Stomach (tissue), 19 donors: Measurements from ENCODE around the gene KCNN2. TPM values are rescaled to one million over a fixed set of nuclear protein-coding genes. Genes with fewer than 3 reads are reported as not detected.

Experiments
- DNase-seq, 2 donors: peaks; one replicate each; pipeline versions ENCODE4 v3.0.0 to v3.0.0-alpha.2; 2013 to 2019
- H3K27ac ChIP-seq, 5 donors: fragments of 200-600 bp in 4 of 5; sonication (generic) in 4 of 5; one replicate each; pipeline ENCODE4 v1.5.1; 2013 to 2019; ENCODE audit warnings: mild to moderate bottlenecking in 1 of 5, moderate library complexity in 1 of 5
- H3K27me3 ChIP-seq, 3 donors: fragments of 200-600 bp; sonication (generic); one replicate each; pipeline ENCODE4 v1.5.1; 2017 to 2019; ENCODE audit warnings: mixed run types in 1 of 3
- H3K36me3 ChIP-seq, 4 donors: fragments of 200-600 bp; sonication (generic); 1 replicate in 3 of 4; 2 replicates in 1 of 4; pipeline ENCODE4 v1.5.1; 2016 to 2019
- H3K4me1 ChIP-seq, 4 donors: fragments of 200-600 bp; sonication (generic); one replicate each; pipeline ENCODE4 v1.5.1; 2016 to 2019
- H3K4me3 ChIP-seq, 4 donors: fragments of 200-600 bp; sonication (generic) in 3 of 4; one replicate each; pipeline ENCODE4 v1.5.1; 2016 to 2019; ENCODE audit warnings: mild to moderate bottlenecking in 1 of 4
- H3K9me3 ChIP-seq, 4 donors: fragments of 200-600 bp; sonication (generic); one replicate each; pipeline ENCODE4 v1.5.1; 2016 to 2019
- EP300 ChIP-seq: sonication (generic); formaldehyde crosslinking; IDR thresholded peaks from one replicate; pipeline ENCODE4 v1.6.1; 2017; ENCODE audit warnings: antibody characterized with exemption
- POLR2A ChIP-seq, 4 donors: fragments of 450-650 bp; IDR thresholded peaks; one replicate each; pipeline ENCODE4 v1.6.1; 2016; ENCODE audit warnings: antibody characterized with exemption in 4 of 4, control low read depth in 2 of 4, mild to moderate bottlenecking in 1 of 4, moderate library complexity in 1 of 4
- POLR2AphosphoS5 ChIP-seq, 3 donors: sonication (generic); formaldehyde crosslinking; IDR thresholded peaks; one replicate each; pipeline ENCODE4 v1.6.1; 2016; ENCODE audit warnings: antibody characterized with exemption in 3 of 3
- WGBS, 5 donors: extraction: QIAGEN DNeasy Blood & Tissue Kit in 3 of 5; methylation state at CpG; one replicate each; pipeline versions ENCODE4 v1.1.5 to v1.1.7; 2013 to 2018; 5-methylcytosine and 5-hydroxymethylcytosine counted together
- intact Hi-C: fragments of 100-400 bp; cut with DNase I; formaldehyde crosslinking; loops from one replicate; pipeline ENCODE4 v1.15.1; 2023; ENCODE audit warnings: low total_unique reads
- long read RNA-seq, 10 donors: transcript quantifications; one replicate each; lab custom pipeline, GENCODE V29; 2026
- polyA plus RNA-seq, 3 donors: library from polyadenylated mRNA; stranded (reverse); fragments of 200-250 nt; gene quantifications; one replicate each; pipeline ENCODE4 v1.2.3, GENCODE V29; 2013
- total RNA-seq, 5 donors: library from RNA; depleted of rRNA; stranded (reverse); fragments of >200 nt; gene quantifications; one replicate each; pipeline versions ENCODE4 v1.1.0 to v1.2.3, GENCODE V29; 2014 to 2016
- TF ChIP-seq, protein P1 (sequence below), 7 experiments: fragments of 450-650 bp in 4 of 7; fragments of 200-600 bp in 3 of 7; sonication (generic) in 3 of 7; IDR thresholded peaks; one replicate each; pipeline ENCODE4 v1.5.1; 2016 to 2019; ENCODE audit warnings: antibody characterized with exemption in 7 of 7, control low read depth in 2 of 7, mild to moderate bottlenecking in 1 of 7
- donor health status: healthy with polysubstance abuse.
- donor health status: Bipolar disorder and iron deficiency.
- donor health status: healthy.

KCNN2 gene
- total RNA-seq (1 to 10 TPM in 2 of 5 donors, under 1 TPM in 2, not detected in 1; 0.43 to 9.4 (median 1.6) TPM), polyA plus RNA-seq (under 1 TPM in 2 of 3 donors, not detected in 1; 0.28 to 0.92 TPM)
- long read RNA-seq, donor 1, partial matches to known transcripts: 0 of 1 reads
- long read RNA-seq, donor 1, other reads (novel, unspliced or antisense): 0 of 1 reads
- long read RNA-seq, donor 2, partial matches to known transcripts: 0 of 1 reads
- long read RNA-seq, donor 2, other reads (novel, unspliced or antisense): 0 of 1 reads
- long read RNA-seq, donor 3, partial matches to known transcripts: 0 of 1 reads
- long read RNA-seq, donor 3, other reads (novel, unspliced or antisense): 0 of 1 reads
- long read RNA-seq, donor 4: 0 reads
- long read RNA-seq, donor 5: 0 reads
- long read RNA-seq, donor 6, partial matches to known transcripts: 0 of 2 reads
- long read RNA-seq, donor 6, other reads (novel, unspliced or antisense): 0 of 2 reads
- long read RNA-seq, donor 7: 0 reads
- long read RNA-seq, donor 8: 0 reads
- long read RNA-seq, donor 9: 0 reads
- long read RNA-seq, donor 10: 0 reads

GRCh38 chr5:114361724-114362196, at the start of gene KCNN2:
Gene KCNN2, plus strand, starts transcription at chr5:114362070. Its CDS starts 70 bp downstream, at chr5:114362140.
- H3K27ac ChIP-seq: peak within 1 kb of the TSS; percentile 33 to 72 (median 63)
- no peaks in the 10 kb centered on the region for H3K36me3 ChIP-seq
- H3K4me1 ChIP-seq: peaks cover 7 to 43% (median 37%) of the 10 kb centered on the region in 4 donors
- H3K9me3 ChIP-seq: no peaks in the 10 kb centered on the region
- H3K4me3 ChIP-seq: peak within 1 kb of the TSS; percentile 62 to 75 (median 68)
- DNase-seq: peak; percentile 74 to 95
- TF ChIP-seq EP300 (no peak), POLR2AphosphoS5 (IDR thresholded peaks at IDR 0.05) (peak; percentile 47 to 67 (median 54))
- TF ChIP-seq, protein P1, sequence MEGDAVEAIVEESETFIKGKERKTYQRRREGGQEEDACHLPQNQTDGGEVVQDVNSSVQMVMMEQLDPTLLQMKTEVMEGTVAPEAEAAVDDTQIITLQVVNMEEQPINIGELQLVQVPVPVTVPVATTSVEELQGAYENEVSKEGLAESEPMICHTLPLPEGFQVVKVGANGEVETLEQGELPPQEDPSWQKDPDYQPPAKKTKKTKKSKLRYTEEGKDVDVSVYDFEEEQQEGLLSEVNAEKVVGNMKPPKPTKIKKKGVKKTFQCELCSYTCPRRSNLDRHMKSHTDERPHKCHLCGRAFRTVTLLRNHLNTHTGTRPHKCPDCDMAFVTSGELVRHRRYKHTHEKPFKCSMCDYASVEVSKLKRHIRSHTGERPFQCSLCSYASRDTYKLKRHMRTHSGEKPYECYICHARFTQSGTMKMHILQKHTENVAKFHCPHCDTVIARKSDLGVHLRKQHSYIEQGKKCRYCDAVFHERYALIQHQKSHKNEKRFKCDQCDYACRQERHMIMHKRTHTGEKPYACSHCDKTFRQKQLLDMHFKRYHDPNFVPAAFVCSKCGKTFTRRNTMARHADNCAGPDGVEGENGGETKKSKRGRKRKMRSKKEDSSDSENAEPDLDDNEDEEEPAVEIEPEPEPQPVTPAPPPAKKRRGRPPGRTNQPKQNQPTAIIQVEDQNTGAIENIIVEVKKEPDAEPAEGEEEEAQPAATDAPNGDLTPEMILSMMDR (IDR thresholded peaks at IDR 0.05): peak in 1 of 7 experiments; percentile 6
- WGBS, 5 donors: 2 to 3% (median 3%) methylated on average over 19 to 33 of the region's 33 CpGs
- intact Hi-C loops: no loop called here
- peaks cover 0 to 56% (median 39%) of the 10 kb centered on the region in 3 donors for H3K27me3 ChIP-seq

DNA sequence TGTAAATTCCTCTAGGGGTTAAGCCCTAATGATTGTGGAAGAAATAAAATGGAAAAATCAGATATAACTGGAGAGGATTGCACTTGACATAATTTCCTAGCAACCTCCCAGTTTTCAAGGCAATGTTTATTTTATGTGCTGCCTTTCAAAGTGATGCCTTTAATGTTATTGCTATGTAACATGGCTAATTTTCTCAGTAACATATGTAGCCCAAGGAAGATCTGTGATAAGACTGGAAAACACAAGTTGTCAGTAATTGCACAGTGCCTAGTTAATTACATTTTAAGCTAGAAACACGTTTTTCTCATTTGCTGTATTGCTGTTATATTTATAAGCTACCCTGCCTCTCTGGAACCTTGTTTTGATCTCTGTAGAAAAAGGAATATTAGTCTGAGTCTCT, 49.2 kb upstream of the KCNN2 start:
- whole genome bisulfite sequencing, 5 donors: 8 to 27% (median 19%) methylated on average over 1 of the region's 1 CpG
- intact Hi-C loops: no loop called here
- peaks cover 0 to 3% (median 0%) of the 10 kb centered on the region in 4 donors for H3K4me1 ChIP-seq
- DNase-seq: no peak
- H3K36me3 ChIP-seq: no peaks in the 10 kb centered on the region
- no peak overlapping the region for H3K4me3 ChIP-seq
- TF ChIP-seq POLR2AphosphoS5 (IDR thresholded peaks at IDR 0.05): no peak
- TF ChIP-seq, protein P1 (IDR thresholded peaks at IDR 0.05): no peak
- TF ChIP-seq POLR2A (IDR thresholded peaks at IDR 0.05): no peak
- no peak for TF ChIP-seq EP300
- no peaks in the 10 kb centered on the region for H3K27me3 ChIP-seq
- H3K27ac ChIP-seq: no peak overlapping the region
- H3K9me3 ChIP-seq: no peaks in the 10 kb centered on the region

GRCh38 chr5:114314061-114314460, 47.8 kb upstream of the KCNN2 start:
- Histone ChIP-seq H3K36me3 (no peaks in the 10 kb centered on the region), H3K4me1 (peaks cover 0 to 3% (median 0%) of the 10 kb centered on the region in 4 donors), H3K27me3 (no peaks in the 10 kb centered on the region), H3K27ac (no peak overlapping the region), H3K4me3 (no peak overlapping the region), H3K9me3 (no peaks in the 10 kb centered on the region)
- TF ChIP-seq EP300 (no peak), POLR2A (IDR thresholded peaks at IDR 0.05) (no peak), POLR2AphosphoS5 (IDR thresholded peaks at IDR 0.05) (no peak)
- TF ChIP-seq, protein P1 (IDR thresholded peaks at IDR 0.05): no peak
- intact Hi-C loops: no loop called here
- DNase-seq: no peak
- WGBS, 5 donors: 79 to 93% (median 86%) methylated on average over 2 of the region's 2 CpGs

GRCh38 chr5:114316167-114316566, 45.7 kb upstream of the KCNN2 start:
- no peak for DNase-seq

More at GRCh38 chr5:114316167-114316566, 45.7 kb upstream of the KCNN2 start:
- Histone ChIP-seq H3K36me3 (no peaks in the 10 kb centered on the region), H3K4me3 (no peak overlapping the region), H3K4me1 (peaks cover 0 to 3% (median 0%) of the 10 kb centered on the region in 4 donors), H3K27me3 (no peaks in the 10 kb centered on the region), H3K9me3 (no peaks in the 10 kb centered on the region), H3K27ac (no peak overlapping the region)
- 39 to 52% (median 45%) methylated on average over 4 of the region's 4 CpGs for WGBS, 5 donors
- intact Hi-C loops: no loop called here
- TF ChIP-seq, protein P1 (IDR thresholded peaks at IDR 0.05): no peak
- TF ChIP-seq POLR2A (IDR thresholded peaks at IDR 0.05) (no peak), EP300 (no peak), POLR2AphosphoS5 (IDR thresholded peaks at IDR 0.05) (no peak)
